HG03460 (cell line): Measurements from ENCODE around the gene GIMAP7.
"Not testable (repeated sequence)": the region's sequence is repeated elsewhere in the genome, so short reads cannot be mapped to it uniquely, and the experiment has no call there.

ENCODE experiments used
- ATAC-seq: cut with Tn5 transposase; IDR thresholded peaks from one replicate; pipeline ENCODE4 v1.9.1; 2021; ENCODE audit not compliant: unreplicated experiment

GIMAP7 gene

DNA sequence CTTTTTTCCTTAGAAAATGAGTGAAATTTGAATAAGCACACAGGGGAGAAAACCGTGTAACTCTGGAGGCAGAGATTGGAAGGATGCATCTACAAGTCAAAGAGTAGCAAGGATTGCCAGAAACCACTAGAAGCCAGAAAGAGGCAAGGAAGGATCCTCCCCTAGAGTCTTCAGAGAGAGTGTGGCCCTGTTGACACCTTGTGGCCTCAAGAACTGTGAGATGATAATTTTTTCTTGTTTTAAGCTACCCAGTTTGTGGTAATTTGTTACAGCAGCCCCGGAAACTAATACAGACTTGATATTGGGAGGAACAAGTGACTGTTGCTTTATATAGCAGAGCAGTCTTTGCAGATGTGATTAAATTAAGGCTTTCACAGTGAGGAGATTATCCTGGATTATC is 3.6 kb upstream of the GIMAP7 start:
- ATAC-seq: no peak

DNA sequence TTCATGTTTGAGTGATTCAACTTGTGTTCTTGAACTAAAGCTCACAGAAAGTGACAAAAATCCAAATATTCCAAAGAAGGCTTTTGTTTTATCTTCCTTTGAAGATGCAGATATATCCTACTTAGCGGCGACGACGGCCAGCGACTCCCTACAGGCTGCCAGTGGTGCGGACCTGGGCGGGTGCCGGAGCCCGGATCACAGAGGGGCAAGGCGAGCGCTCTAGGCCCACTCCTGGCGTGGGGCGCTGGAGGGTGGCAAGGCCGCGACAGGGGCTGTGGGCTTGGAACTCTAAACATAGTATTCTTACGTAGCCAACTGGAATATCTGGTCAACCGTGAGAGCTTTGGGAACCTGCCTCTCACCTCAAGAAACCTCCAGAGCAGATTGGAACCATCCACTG is 914 bp upstream of the GIMAP7 start:
- no peak for ATAC-seq

DNA sequence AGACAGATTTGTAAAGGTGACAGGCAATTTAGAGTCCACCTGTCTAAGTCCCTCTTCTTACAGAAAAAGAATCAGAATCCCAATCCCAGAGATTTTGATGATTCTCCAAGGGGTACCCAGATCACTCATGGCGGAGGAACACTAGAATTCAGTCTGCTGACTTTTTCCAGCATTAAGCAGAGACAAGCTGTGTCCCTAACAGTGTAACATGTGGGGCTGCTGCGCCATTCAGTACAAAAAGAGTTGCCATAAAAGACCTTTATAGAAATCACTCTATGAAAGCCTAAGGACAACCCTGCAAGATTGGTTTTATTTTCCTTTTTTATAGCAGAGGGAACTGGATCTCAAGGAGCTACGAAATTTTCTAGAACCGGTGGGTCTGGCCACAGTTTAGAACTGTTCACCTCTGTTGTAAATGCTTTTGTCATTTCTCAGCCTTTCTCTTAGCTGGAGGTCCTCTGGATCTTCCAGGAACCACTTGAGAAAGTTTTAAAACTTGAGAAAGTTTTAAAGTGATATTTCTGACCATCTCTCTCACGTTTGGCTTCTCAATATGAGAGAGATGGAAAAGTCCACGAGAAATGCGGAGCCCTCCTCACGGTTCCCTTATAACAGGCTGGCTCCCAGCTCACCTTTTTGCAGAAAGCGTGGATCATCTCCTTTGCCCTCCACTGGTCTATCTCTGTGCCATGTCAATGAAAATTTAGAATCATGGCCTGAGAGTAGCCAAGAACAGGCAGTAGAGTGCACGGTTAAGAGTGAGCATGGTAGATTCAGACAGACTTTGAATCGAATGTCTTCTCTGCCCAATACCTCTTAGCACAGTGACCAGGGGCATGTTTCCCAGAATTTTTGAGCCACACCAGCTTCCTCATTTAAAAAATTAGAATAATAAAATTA is 826 bp downstream of the GIMAP7 start:
- ATAC-seq: no peak

DNA sequence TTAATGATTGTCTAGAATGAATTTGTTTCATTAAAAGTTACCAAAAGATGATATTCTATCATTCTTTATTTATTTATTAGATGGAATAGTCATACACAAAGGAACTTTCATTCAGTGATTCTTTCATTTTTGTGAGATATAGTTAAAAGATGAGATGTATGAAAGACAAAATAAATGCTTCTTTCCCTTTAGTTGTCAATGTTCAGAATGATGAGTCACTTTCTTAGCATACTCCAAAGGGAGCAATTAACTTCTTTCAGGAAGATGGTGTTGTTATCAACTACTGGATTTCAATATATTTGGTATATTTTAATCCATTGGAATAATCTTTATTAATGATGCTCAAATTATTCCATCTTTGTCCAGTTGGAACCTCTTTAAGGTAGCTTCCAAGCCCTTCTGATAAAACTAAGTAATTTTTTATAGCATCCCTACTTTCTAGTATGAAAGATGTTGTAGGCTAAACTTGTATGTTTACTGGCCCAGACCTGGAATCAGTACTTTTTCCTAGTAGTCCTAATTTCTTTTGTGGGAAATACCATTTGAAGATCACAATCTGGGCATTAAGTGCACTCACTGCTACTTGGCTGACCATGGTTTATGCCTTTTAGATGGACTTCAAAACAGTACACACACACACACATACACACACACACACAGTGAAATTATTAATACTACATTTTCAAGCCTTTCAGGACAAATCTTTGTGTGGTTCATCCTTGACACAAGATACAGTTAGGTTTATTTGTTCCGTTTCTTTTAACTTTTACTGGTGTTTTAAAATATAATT is 2.5 kb downstream of the GIMAP7 start:
- ATAC-seq: no peak

- no peak for ATAC-seq
These were observed 4.6 kb downstream of the GIMAP7 start for GRCh38 chr7:150519310-150519709.

GRCh38 chr7:150520145-150520544 is 5.5 kb downstream of the GIMAP7 start:
- ATAC-seq: no peak

DNA sequence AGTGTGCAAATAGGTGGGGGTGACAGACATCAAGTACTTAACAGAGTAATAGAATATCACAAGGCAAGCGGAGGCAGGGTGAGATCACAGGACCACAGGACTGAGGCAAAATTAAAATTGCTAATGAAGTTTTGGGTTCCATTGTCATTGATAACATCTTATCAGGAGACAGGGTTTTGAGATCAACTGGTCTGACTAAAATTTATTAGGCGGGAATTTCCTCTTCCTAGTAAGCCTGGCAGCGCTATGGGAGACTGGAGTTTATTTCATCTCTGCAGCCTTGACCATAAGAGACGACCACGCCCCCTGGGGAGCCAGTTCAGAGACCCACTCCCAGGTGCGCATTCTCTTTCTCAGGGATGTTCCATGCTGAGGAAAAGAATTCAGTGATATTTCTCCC is 8.3 kb downstream of the GIMAP7 start:
- ATAC-seq: not testable (repeated sequence)

GRCh38 chr7:150524018-150524417 is 9.3 kb downstream of the GIMAP7 start:
- ATAC-seq: no peak

DNA sequence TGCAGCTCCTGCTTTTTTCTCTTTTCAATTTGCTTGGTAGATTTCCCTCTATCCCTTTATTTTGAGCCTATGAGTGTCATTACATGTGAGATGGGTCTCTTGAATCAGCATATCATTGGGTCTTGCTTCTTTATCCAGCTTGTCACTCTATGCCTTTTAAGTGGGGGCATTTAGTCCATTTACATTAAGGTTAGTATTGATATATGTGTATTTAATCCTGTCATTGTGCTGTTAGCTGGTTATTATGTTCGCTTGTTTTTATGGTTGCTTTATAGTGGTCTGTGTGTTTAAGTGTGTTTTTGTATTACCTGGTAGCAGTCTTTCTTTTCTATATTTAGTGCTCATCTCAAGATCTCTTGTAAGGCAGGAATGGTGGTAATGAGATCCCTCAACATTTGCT is 17.0 kb downstream of the GIMAP7 start:
- ATAC-seq: no peak

DNA sequence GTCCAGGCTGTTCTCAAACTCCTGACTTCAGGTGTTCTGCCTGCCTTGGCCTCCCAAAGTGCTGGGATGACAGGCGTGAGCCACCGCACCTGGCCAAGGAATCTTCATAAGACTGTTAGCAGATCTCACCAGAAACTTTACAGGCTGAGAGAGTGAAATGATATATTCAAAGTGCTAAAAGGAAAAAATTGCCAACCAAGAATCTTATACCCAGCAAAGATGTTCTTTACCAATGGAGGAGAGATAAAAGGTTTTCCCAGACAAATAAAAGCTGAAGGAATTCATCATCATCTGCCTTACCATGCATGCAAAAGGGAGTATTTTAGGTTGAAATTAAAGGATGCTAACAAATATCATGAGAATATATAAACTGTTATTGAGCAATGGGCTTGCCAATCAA is 23.6 kb downstream of the GIMAP7 start:
- no peak for ATAC-seq

DNA sequence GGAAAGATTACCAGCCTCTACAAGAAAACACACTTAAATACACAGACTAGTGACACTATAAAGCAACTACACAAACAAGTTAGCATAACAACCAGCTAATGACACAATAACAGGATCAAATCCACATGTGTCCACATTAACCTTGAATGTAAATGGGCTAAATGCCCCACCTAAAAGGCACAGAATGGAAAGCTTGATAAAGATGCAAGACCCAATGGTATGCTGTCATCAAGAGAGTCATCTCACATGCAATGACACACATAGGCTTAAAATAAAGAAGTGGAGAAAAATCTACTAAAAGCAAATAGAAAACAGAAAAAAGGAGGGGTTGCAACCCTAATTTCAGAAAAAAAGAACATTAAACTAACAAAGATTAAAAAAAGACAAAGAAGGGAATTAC is 38.5 kb downstream of the GIMAP7 start:
- ATAC-seq: no peak

GRCh38 chr7:150556521-150557138 is 42.0 kb downstream of the GIMAP7 start:
- no peak for ATAC-seq

DNA sequence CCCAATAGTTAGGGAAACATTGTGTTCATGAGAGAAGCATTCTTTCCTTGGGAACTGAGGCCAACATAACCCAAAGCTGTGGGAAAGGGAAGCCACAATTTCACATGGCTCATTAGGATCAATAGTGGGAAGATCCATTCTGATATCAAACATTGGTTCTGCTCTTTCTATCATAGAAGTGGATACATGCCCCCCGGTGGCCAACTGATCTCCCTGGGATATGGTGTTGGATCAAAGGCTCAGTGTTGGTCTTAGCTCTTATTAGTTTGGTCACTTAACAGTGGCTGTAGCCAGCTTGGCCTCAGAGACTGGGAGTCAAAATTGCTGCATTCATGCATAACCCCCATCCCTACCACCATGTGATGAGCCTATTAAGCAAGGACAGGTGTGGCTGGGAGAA is 45.8 kb downstream of the GIMAP7 start:
- no peak for ATAC-seq

GRCh38 chr7:150562919-150563318 is 48.2 kb downstream of the GIMAP7 start:
- no peak for ATAC-seq

- no peak for ATAC-seq
These were observed 49.3 kb downstream of the GIMAP7 start for GRCh38 chr7:150564006-150564405.

DNA sequence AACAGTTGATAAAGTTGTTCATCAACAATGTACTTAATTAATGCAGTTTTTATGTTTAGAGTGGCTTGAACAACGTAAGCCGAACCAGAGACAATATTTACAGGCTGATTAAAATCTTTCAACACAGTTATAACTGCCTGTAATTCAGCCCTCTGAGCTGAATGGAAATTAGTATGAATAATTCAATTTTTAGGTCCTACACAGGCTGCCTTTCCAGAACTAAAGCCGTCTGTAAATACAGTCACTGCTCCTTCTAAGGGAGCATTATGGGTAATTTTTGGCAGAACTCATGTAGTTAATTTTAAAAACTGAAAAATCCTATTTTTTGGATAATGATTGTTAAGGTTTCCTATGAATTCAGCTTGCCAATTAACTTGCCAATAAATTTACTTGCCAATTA is 49.9 kb downstream of the GIMAP7 start:
- no peak for ATAC-seq

DNA sequence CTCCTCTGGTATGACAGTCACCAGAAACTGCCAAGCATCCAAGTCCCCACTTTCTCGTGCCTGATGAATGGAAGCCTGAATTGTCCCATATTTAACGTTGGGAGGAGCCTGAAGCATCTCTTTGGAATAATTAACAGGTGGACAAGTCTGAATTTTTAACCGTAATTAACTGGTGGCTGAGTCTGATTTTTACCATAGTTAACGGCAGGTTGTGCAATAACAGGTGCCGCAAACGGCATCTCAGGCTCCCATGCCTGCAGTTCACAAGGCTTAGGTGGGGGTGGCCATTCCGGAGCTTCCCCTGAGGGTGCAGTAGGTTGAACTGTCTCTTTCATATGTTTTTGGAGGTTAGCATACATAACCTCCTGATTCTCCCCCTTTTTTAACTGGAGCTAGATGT is 50.6 kb downstream of the GIMAP7 start:
- ATAC-seq: no peak

DNA sequence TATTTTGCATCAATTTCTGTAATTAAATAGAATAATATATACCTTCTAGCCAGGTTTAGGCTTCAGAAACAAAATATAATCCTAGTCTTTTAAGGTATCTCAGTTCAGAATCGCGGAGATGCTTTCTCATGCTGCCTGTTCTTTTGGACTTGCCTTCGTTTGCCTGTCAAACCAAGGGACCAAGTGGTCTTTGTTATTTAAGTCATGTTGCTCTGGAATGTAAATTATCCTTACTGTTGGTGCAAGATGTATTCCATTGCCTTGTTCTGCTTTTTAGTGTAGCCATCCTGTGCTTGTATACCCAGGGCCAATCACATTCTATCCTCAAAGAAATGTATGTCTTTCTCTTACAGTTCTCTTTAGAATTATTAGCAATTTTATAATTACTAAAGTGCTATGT is 51.5 kb downstream of the GIMAP7 start:
- no peak for ATAC-seq

DNA sequence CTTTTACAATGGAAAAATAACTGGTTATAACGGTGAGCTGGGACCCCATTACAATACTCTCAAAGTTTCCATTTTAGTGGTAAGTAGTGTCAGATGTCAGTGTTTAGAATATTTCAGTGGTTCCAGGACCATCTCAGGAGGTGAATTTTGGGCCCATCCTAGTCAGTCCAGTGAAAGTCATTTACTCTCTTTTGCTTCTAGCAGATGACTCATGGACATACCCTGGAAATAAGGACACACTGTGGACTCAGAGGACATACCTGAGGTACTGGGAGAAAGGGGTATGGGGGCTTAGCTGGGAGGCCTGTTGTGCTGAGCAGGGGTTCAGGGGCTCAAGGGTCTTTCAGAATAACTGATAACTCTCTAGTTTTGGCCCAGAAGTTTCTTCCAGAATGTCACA is 51.9 kb downstream of the GIMAP7 start:
- ATAC-seq: no peak

DNA sequence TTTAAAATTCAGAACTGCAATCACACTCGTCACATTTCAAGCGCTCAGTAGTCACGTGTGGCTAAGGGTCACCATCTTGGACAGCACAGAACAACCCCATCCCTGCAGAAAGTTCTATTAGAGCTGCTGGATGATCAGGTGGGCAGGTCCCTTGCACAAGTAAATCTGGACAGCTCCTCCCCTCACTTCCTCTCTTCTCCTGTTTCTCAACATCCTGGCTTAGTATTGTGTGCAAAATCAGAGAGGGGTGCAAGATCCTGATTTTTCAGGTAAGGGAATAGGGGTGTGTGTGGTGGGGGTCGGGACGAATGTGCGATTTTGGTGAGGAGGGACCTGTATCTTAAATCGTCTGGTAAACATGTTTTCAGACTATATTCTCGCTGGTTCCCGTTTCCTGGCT is 52.5 kb downstream of the GIMAP7 start, which contains the start of gene GIMAP4:
Gene GIMAP4, plus strand, starts transcription at position 222 of the 400 bp plus-strand sequence. CDS start 2,512 bp downstream, outside the sequence.
- no peak for ATAC-seq

GRCh38 chr7:150567871-150568301 is 53.2 kb downstream of the GIMAP7 start:
- ATAC-seq: no peak

- no peak for ATAC-seq
These were observed 54.0 kb downstream of the GIMAP7 start for GRCh38 chr7:150568714-150569113.
